ENCODE results near the gene LAD1. TPM values are rescaled to one million over a fixed set of nuclear protein-coding genes. Genes with fewer than 3 reads are reported as not detected.

LAD1 gene
- total RNA-seq, 1 donor from 2014 or later = 0.17 TPM

- Mint-ChIP-seq H3K4me3 (ENCODE audit: unreplicated experiment) (no peak overlapping the region), H3K36me3 (ENCODE audit: low read depth) (no peaks in the 10 kb centered on the region), H3K4me1 (ENCODE audit: low read depth) (peaks cover 31% of the 10 kb centered on the region), H3K27ac (ENCODE audit: unreplicated experiment) (no peak overlapping the region), H3K27me3 (ENCODE audit: low read depth) (no peaks in the 10 kb centered on the region), H3K9me3 (ENCODE audit: low read depth) (no peaks in the 10 kb centered on the region)
- no peak for TF ChIP-seq CTCF (IDR thresholded peaks at IDR 0.05)
- no peak for DNase-seq (ENCODE audit: low spot score)
Observed at GRCh38 chr1:201422436-201423030, 23.4 kb upstream of the LAD1 start.

GRCh38 chr1:201422026-201422425 is 22.9 kb upstream of the LAD1 start:
- no peak for TF ChIP-seq CTCF (IDR thresholded peaks at IDR 0.05)
- Mint-ChIP-seq H3K4me3 (ENCODE audit: unreplicated experiment) (no peak overlapping the region), H3K36me3 (ENCODE audit: low read depth) (no peaks in the 10 kb centered on the region), H3K9me3 (ENCODE audit: low read depth) (no peaks in the 10 kb centered on the region), H3K27me3 (ENCODE audit: low read depth) (no peaks in the 10 kb centered on the region), H3K4me1 (ENCODE audit: low read depth) (peaks cover 31% of the 10 kb centered on the region), H3K27ac (ENCODE audit: unreplicated experiment) (no peak overlapping the region)
- DNase-seq (ENCODE audit: low spot score) = no peak

- DNase-seq (ENCODE audit: low spot score) = no peak
- H3K9me3 Mint-ChIP-seq (ENCODE audit: low read depth) = no peaks in the 10 kb centered on the region
- H3K36me3 Mint-ChIP-seq (ENCODE audit: low read depth) = no peaks in the 10 kb centered on the region
- peaks cover 31% of the 10 kb centered on the region for H3K4me1 Mint-ChIP-seq (ENCODE audit: low read depth)
- TF ChIP-seq CTCF (IDR thresholded peaks at IDR 0.05) = no peak
- H3K4me3 Mint-ChIP-seq (ENCODE audit: unreplicated experiment) = peak overlapping the region; percentile 50
- peak overlapping the region; percentile 91 for H3K27ac Mint-ChIP-seq (ENCODE audit: unreplicated experiment)
- H3K27me3 Mint-ChIP-seq (ENCODE audit: low read depth) = no peaks in the 10 kb centered on the region
Observed at GRCh38 chr1:201421041-201421440, 21.9 kb upstream of the LAD1 start.

GRCh38 chr1:201420608-201421002 is 21.5 kb upstream of the LAD1 start:
- Mint-ChIP-seq H3K4me3 (ENCODE audit: unreplicated experiment) (peak overlapping the region; percentile 50), H3K9me3 (ENCODE audit: low read depth) (no peaks in the 10 kb centered on the region), H3K27ac (ENCODE audit: unreplicated experiment) (peak overlapping the region; percentile 91), H3K36me3 (ENCODE audit: low read depth) (no peaks in the 10 kb centered on the region), H3K4me1 (ENCODE audit: low read depth) (peaks cover 31% of the 10 kb centered on the region), H3K27me3 (ENCODE audit: low read depth) (no peaks in the 10 kb centered on the region)
- DNase-seq (ENCODE audit: low spot score) = no peak
- TF ChIP-seq CTCF (IDR thresholded peaks at IDR 0.05) = no peak

GRCh38 chr1:201419746-201420607 is 20.9 kb upstream of the LAD1 start:
- Mint-ChIP-seq H3K4me1 (ENCODE audit: low read depth) (peaks cover 31% of the 10 kb centered on the region), H3K4me3 (ENCODE audit: unreplicated experiment) (no peak overlapping the region), H3K27me3 (ENCODE audit: low read depth) (peaks cover under 1% of the 10 kb centered on the region), H3K27ac (ENCODE audit: unreplicated experiment) (peak overlapping the region; percentile 52), H3K9me3 (ENCODE audit: low read depth) (no peaks in the 10 kb centered on the region), H3K36me3 (ENCODE audit: low read depth) (no peaks in the 10 kb centered on the region)
- no peak for DNase-seq (ENCODE audit: low spot score)
- no peak for TF ChIP-seq CTCF (IDR thresholded peaks at IDR 0.05)

Measured in chondrocyte (in vitro differentiated cells).